SIG-M5 treated with dmso at 0.1 percent for 504 hours (cell line): ENCODE results near the gene OR3A3.
"Not testable (repeated sequence)": the region's sequence is repeated elsewhere in the genome, so short reads cannot be mapped to it uniquely, and the experiment has no call there.

Experiments
- DNase-seq: peaks from one replicate; lab custom pipeline; 2025; ENCODE audit not compliant: unreplicated experiment; lab: John Stamatoyannopoulos, UW

OR3A3 gene

GRCh38 chr17:3411070-3411469, at the start of gene OR3A3:
Gene OR3A3, plus strand, starts transcription at chr17:3411370.
- no peak for DNase-seq

DNA sequence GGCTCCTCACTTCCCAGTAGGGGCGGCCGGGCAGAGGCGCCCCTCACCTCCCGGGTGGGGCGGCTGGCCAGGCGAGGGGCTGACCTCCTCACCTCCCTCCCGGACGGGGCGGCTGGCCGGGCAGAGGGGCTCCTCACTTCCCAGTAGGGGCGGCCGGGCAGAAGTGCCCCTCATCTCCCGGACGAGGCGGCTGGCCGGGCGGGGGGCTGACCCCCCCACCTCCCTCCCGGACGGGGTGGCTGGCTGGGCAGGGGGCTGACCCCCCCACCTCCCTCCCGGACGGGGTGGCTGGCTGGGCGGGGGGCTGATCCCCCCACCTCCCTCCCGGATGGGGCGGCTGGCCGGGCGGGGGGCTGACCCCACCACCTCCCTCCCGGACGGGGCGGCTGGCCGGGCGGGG, 40.0 kb upstream of the OR3A3 start:
- DNase-seq: not testable (repeated sequence)

DNA sequence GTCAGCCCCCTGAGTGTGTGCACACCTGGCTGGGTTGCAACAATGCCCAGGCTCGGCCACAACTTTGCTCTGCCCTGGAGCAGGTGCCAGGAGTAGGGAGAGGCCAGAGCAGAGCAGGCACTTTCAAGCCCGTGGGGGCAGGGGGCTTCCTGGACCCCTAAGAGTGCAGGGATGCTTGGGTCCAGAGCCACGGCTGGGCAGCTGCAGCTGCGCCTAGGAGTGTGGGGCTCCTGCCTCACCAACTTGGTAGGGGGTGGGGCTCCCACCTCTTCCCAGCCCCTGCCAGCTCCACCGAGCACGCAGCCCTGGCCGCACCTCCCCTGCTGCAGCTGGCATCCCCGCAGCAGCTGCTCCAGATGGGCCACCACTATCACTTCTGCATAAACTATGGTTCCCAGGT, 32.8 kb upstream of the OR3A3 start:
- no peak for DNase-seq

DNA sequence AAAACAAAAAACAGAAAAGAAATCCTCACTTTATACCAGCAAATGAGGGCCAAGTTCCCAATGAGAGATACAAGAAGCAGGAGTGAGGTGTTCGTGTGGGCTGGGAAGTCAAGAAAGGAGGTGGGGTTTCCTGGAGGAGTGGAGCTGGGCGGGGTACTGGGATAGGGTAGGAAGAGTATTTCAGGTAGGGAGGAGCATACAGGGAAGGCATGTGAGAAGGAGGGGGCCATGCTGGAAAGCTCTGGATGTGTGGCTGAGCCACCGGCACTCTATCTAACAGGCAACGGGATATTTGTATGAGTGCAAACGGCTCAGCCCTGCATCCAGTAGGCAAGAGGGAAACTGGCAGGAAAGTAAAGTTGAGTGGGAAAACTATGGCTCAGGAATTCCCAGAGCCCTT, 29.2 kb upstream of the OR3A3 start:
- no peak for DNase-seq

- no peak for DNase-seq
Measured at GRCh38 chr17:3385869-3386816, 25.0 kb upstream of the OR3A3 start, which contains the start of gene OR3A2. Gene OR3A2, minus strand, starts transcription at chr17:3386308.

GRCh38 chr17:3389791-3390190, 21.4 kb upstream of the OR3A3 start:
- no peak for DNase-seq

- DNase-seq: not testable (repeated sequence)
Measured at GRCh38 chr17:3397801-3398200, 13.4 kb upstream of the OR3A3 start.

DNA sequence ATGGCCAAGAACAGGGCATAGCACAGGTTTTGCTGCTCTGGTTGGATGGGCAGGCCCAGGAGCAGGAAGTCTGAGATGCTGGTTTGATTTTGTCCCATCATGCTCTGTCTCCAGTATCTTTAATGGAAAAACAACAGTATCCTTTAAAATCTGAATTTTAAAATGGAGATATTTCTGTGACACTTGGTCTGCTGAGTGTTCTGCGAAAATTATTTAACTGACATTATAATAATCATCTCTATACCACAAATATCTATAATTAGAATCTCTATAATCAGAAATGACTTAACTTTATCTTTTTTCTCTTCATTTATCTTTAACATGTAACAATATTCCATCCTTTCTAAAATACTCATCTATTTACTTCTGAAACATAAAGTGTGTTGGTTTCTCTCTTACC, 12.9 kb upstream of the OR3A3 start, which contains the start of gene OR1E1:
Gene OR1E1 (minus strand): TSS at position 101 of the 400 bp plus-strand sequence. CDS start 0 bp downstream, at position 101.
- no peak for DNase-seq

- no peak for DNase-seq
Measured at GRCh38 chr17:3400055-3400454, 11.1 kb upstream of the OR3A3 start.

DNA sequence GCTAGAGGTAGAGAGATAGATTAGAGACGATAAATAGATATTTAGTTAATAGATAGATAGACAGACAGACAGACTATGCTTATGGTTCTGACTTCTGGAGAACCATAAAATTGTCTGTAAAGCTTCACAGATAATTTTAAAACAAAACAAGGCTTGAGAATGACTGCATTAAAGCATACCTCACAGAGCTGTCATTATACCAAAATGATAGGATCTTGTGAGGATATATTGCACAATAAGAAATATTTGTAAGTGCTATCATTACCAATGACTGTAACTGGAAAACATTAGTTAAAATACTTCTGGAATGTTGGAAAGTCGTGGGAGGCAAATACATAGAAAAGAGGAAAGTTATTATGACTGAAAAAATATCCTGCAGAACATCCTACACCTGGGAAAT, 9.4 kb upstream of the OR3A3 start:
- no peak for DNase-seq

DNA sequence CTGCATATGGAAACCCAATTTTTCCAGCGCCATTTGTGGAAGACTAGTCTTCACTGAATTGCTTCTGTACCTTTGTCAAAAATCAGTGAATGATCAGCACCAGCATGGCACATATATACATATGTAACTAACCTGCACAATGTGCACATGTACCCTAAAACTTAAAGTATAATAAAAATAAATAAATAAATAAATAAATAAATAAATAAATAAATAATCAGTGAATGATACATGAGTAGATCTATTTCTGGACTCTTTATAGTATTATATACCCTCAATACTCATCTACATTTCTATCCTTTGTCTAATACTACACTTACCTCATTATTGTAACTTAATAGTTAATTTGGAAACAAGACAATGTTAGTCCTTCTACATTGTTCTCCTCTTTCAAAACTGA, 7.3 kb upstream of the OR3A3 start:
- not testable (repeated sequence) for DNase-seq

DNA sequence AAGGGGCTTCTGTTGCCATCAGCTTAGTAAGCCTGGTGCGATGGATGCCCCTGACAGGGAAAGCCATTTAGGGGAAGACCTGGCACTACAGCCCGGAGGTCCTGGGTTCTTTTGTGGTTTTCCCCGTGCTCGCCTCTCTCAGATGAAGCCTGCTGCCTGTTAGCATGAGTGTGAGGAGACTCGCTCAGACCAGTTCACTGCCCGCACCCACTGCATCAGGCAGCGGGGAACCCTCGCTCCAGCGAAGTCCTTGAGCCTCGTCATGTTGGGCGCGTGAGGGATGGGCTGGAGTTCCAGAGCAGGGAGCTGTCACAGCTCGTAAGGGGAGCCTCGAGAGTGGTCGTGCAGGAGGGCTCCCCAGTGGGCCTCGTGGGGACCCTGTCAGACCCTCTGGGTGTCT, 1.0 kb downstream of the OR3A3 start:
- not testable (repeated sequence) for DNase-seq

DNA sequence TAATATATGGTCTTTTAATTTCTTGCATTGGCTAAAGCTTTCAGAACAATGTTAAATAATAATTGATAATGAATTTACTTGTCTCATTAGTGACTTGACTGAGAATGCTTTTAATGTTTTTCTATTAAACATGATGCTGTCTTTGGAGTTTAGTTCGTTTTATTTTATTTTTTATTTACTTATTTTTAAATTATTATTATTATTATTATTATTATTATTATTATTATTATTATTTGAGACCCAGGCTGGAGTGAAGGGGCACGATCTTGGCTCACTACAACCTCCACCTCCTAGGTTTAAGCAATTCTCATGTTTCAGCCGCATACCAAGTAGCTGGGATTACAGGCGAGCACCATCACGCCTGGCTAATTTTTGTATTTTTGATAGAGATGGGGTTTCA, 4.4 kb downstream of the OR3A3 start:
- DNase-seq: no peak

DNA sequence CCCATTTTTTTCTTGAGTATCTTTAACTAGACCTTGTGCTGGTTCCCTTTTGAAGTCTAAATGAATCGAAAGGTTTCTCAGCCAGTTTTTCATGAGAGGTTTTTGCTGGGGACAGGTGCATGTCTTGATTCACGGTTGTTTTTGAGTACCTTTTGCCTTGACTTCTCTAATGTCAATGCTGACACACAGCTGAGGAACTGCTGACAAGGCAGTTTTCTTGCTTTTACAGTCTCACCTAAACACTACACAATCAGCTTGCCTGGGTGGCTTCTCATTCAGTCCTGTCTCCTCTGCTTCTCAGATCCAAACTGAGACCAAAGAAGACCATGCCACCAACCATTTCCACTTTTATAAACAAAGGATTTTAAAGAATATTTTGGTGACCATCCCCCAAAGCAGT, 7.1 kb downstream of the OR3A3 start:
- no peak for DNase-seq

- DNase-seq: peak; percentile 44
Measured at GRCh38 chr17:3433215-3433614, 22.0 kb downstream of the OR3A3 start.

DNA sequence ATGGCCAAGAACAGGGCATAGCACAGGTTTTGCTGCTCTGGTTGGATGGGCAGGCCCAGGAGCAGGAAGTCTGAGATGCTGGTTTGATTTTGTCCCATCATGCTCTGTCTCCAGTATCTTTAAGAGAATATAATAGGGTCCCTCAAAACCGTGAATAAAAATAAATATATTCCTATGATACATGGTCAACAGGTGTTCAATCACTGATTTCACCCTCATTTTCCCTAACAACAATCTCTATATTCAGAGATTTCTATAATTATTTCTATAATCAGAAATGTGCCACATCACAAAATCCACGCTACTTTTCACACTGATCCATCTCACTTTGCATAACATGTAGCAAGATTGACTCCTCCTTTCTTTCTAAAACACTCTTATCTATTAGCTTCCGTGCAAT, 22.6 kb downstream of the OR3A3 start, which contains the start of gene OR1E2:
Gene OR1E2 (minus strand): TSS at position 101 of the 400 bp plus-strand sequence. CDS start 0 bp downstream, at position 101.
- DNase-seq: no peak

- DNase-seq: no peak
Measured at GRCh38 chr17:3438368-3438767, 27.2 kb downstream of the OR3A3 start.

GRCh38 chr17:3440451-3440850, 29.3 kb downstream of the OR3A3 start:
- DNase-seq: no peak

- DNase-seq: no peak
Measured at GRCh38 chr17:3447625-3448024, 36.5 kb downstream of the OR3A3 start.

GRCh38 chr17:3448059-3448665, 37.0 kb downstream of the OR3A3 start:
- no peak for DNase-seq

DNA sequence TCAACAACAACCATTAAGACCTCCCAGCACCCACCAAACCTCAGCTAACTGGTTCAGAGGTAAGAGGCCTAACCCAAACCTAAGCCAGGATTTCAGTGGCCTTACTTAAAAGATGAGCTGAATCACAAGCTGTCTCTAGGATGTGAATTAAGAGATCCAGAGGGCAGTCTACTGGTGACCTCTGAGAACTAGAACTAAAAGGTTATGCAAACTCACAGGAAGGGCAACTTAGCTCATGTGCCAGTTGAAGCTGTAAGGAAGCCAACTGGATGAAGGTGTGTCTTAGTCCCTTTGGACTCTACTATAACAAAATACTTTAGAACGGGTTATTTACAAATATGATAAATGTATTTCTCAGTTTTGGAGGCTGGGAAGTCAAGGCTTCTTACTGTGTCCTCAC, 55.2 kb downstream of the OR3A3 start:
- DNase-seq: not testable (repeated sequence)

DNA sequence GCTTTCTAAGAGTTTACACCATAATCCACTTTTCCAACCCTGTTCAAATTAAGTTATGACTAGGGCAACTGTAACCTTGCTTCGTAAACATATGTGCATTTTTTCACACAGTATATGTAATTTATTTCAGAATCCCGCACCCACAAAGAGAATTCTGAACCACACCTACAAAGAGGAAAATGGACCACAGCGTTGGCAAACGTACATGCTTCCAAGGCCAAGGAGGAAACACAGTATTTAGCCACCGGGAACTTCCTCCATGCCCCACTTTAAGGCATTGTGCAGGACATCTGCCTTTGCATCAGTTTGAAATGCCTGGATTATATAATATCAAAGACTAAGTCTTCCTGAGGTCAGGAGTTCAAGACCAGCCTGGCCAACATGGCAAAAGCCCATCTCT, 58.4 kb downstream of the OR3A3 start:
- DNase-seq: no peak
